ENCODE data around the gene MARCHF2.

The MARCHF2 gene

DNA sequence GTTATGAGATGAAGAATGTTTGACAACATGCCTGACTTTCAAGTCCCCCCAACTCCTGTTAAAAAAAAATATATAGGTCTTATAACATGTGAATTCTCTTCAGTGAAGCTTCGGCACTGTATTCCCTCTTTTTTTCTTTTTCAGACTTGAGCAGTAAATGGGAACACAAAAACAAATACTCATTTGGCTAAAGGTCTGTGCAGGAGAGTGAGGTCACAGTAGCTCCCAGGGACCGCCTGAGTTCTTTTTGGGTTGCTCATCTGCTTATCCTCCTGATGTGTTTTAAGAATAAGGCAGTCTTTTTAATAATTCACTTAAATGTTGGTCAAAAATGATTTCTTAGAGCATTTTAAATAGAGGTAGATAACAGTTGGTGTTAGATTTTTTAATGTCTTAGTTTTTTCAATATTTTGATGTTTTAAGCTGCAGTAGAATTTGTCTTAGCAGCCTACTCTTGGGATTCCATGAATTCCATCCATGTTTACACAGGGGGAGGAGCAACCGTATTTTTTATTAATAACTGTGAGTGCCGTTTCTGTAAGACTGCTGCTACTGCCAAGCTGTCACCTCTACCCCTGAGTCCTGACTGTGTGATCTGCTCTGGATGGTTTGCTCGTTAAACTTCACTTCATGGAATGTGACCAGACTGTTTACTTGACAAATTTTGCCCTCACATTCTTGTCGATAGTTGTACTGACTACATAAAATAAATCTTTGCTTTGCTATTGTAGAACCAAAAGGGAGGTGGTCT, 46.6 kb downstream of the MARCHF2 start:
- H3K4me3 ChIP-seq (ENCODE audit: low read depth, low read length) = no peak overlapping the region
- no peak for DNase-seq (ENCODE audit: low read depth)

GRCh38 chr19:8460516-8461298, 47.6 kb downstream of the MARCHF2 start:
- TF ChIP-seq MYC (IDR thresholded peaks at IDR 0.05; ENCODE audit: low read depth, low read length) (no peak), POLR2A (IDR thresholded peaks at IDR 0.05; ENCODE audit: extremely low read depth, insufficient read length) (no peak), MAX (IDR thresholded peaks at IDR 0.05; ENCODE audit: low read depth, low read length) (no peak)
- TF ChIP-seq, protein P1, sequence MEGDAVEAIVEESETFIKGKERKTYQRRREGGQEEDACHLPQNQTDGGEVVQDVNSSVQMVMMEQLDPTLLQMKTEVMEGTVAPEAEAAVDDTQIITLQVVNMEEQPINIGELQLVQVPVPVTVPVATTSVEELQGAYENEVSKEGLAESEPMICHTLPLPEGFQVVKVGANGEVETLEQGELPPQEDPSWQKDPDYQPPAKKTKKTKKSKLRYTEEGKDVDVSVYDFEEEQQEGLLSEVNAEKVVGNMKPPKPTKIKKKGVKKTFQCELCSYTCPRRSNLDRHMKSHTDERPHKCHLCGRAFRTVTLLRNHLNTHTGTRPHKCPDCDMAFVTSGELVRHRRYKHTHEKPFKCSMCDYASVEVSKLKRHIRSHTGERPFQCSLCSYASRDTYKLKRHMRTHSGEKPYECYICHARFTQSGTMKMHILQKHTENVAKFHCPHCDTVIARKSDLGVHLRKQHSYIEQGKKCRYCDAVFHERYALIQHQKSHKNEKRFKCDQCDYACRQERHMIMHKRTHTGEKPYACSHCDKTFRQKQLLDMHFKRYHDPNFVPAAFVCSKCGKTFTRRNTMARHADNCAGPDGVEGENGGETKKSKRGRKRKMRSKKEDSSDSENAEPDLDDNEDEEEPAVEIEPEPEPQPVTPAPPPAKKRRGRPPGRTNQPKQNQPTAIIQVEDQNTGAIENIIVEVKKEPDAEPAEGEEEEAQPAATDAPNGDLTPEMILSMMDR (IDR thresholded peaks at IDR 0.05; ENCODE audit: low read depth, low read length) = no peak
- no peak for DNase-seq (ENCODE audit: low read depth)
- no peak overlapping the region for H3K4me3 ChIP-seq (ENCODE audit: low read depth, low read length)

More for the DNA sequence above, 46.6 kb downstream of the MARCHF2 start:
- no peak for TF ChIP-seq POLR2A (IDR thresholded peaks at IDR 0.05; ENCODE audit: extremely low read depth, insufficient read length)
- no peak for TF ChIP-seq MAX (IDR thresholded peaks at IDR 0.05; ENCODE audit: low read depth, low read length)
- TF ChIP-seq, protein P1 (IDR thresholded peaks at IDR 0.05; ENCODE audit: low read depth, low read length) = no peak
- TF ChIP-seq MYC (IDR thresholded peaks at IDR 0.05; ENCODE audit: low read depth, low read length) = no peak

DNA sequence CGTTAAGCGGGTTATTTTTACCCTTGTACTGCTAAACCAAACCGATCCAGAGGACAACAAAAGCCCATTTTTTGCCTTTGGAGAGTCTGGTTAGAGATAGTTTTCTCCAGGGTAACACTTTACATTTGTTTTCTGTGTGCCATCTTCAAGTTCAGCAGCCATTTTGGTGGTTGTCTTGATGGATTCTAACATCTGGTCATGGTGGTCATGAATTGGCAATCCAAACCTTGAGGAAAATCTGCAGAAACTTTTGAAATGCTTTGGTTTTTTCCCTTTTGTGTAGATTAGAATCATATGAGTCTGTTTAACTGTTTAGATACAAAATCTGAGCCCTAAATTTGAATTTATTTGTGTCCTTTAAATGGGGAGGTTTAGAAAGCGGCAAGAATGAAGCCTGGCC, 48.3 kb downstream of the MARCHF2 start:
- no peak for DNase-seq (ENCODE audit: low read depth)
- TF ChIP-seq MYC (IDR thresholded peaks at IDR 0.05; ENCODE audit: low read depth, low read length) (no peak), POLR2A (IDR thresholded peaks at IDR 0.05; ENCODE audit: extremely low read depth, insufficient read length) (no peak), MAX (IDR thresholded peaks at IDR 0.05; ENCODE audit: low read depth, low read length) (no peak)
- TF ChIP-seq, protein P1 (IDR thresholded peaks at IDR 0.05; ENCODE audit: low read depth, low read length) = no peak
- no peak overlapping the region for H3K4me3 ChIP-seq (ENCODE audit: low read depth, low read length)

- TF ChIP-seq, protein P1 (IDR thresholded peaks at IDR 0.05; ENCODE audit: low read depth, low read length) = no peak
- no peak overlapping the region for H3K4me3 ChIP-seq (ENCODE audit: low read depth, low read length)
- DNase-seq (ENCODE audit: low read depth) = no peak
Measured at GRCh38 chr19:8461891-8462290, 48.8 kb downstream of the MARCHF2 start.

DNA sequence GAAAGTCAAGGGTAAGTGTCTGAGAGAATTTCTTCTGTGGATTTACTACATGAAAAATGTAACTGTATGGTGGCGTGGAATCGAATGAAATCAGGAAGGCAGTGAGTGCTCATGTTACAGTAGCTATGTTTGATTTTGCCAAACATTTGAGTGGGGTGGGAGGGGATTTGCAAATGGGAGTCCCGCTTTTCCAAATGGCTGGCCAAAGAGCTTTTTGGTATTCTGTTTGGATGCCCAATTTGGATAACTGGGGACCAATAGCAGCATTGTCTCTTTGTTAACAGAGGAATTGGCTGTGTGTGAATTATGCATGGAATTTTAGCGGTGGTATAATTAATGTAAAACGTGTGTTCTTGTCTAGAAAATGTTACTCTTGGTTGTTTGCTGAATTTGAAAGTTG, 49.5 kb downstream of the MARCHF2 start:
- no peak for TF ChIP-seq POLR2A (IDR thresholded peaks at IDR 0.05; ENCODE audit: extremely low read depth, insufficient read length)
- no peak for TF ChIP-seq MAX (IDR thresholded peaks at IDR 0.05; ENCODE audit: low read depth, low read length)
- TF ChIP-seq, protein P1 (IDR thresholded peaks at IDR 0.05; ENCODE audit: low read depth, low read length) = no peak
- no peak for TF ChIP-seq MYC (IDR thresholded peaks at IDR 0.05; ENCODE audit: low read depth, low read length)
- DNase-seq (ENCODE audit: low read depth) = no peak
- no peak overlapping the region for H3K4me3 ChIP-seq (ENCODE audit: low read depth, low read length)

Measured in NB4 (cell line).